NCI-H1048 (cell line): Measurements from ENCODE around the gene ZNF532.
"Not testable (repeated sequence)": the region's sequence is repeated elsewhere in the genome, so short reads cannot be mapped to it uniquely, and the experiment has no call there.

ENCODE experiments used
- DNase-seq: peaks from one replicate; lab custom pipeline; 2025; lab: John Stamatoyannopoulos, UW

Gene ZNF532

GRCh38 chr18:58900015-58900649, 35.5 kb downstream of the ZNF532 start:
- DNase-seq, result no peak

- no peak for DNase-seq
These were observed 36.5 kb downstream of the ZNF532 start for GRCh38 chr18:58901143-58901542.

GRCh38 chr18:58901783-58902182, 37.1 kb downstream of the ZNF532 start:
- no peak for DNase-seq

- DNase-seq, result no peak
These were observed 38.3 kb downstream of the ZNF532 start for GRCh38 chr18:58902961-58903360.

GRCh38 chr18:58903533-58903932, 38.9 kb downstream of the ZNF532 start:
- no peak for DNase-seq

GRCh38 chr18:58905777-58906428, 41.2 kb downstream of the ZNF532 start:
- DNase-seq, result no peak

GRCh38 chr18:58908006-58908405, 43.3 kb downstream of the ZNF532 start:
- DNase-seq, result no peak

GRCh38 chr18:58909521-58909920, 44.8 kb downstream of the ZNF532 start:
- DNase-seq, result no peak

GRCh38 chr18:58911241-58911640, 46.6 kb downstream of the ZNF532 start:
- no peak for DNase-seq

- DNase-seq, result no peak
These were observed 47.1 kb downstream of the ZNF532 start for GRCh38 chr18:58911766-58912165.

GRCh38 chr18:58915006-58915799, 50.5 kb downstream of the ZNF532 start:
- no peak for DNase-seq

- DNase-seq, result no peak
These were observed 51.3 kb downstream of the ZNF532 start for GRCh38 chr18:58915995-58916394.

GRCh38 chr18:58919934-58920333, 55.3 kb downstream of the ZNF532 start:
- DNase-seq, result not testable (repeated sequence)

- DNase-seq, result no peak
These were observed 58.3 kb downstream of the ZNF532 start for GRCh38 chr18:58922995-58923394.

- DNase-seq, result no peak
These were observed 59.8 kb downstream of the ZNF532 start for GRCh38 chr18:58924473-58924872.

GRCh38 chr18:58927659-58928058, 63.0 kb downstream of the ZNF532 start:
- no peak for DNase-seq

GRCh38 chr18:58928386-58928785, 63.7 kb downstream of the ZNF532 start:
- DNase-seq, result no peak

- no peak for DNase-seq
These were observed 64.5 kb downstream of the ZNF532 start for GRCh38 chr18:58929206-58929605.

GRCh38 chr18:58934356-58934755, 69.7 kb downstream of the ZNF532 start:
- no peak for DNase-seq

- DNase-seq, result no peak
These were observed 70.4 kb downstream of the ZNF532 start for GRCh38 chr18:58934933-58935577.

- no peak for DNase-seq
These were observed 72.6 kb downstream of the ZNF532 start for GRCh38 chr18:58937071-58937886.

GRCh38 chr18:58937887-58938267, 73.2 kb downstream of the ZNF532 start:
- no peak for DNase-seq
